Liver (tissue), 3 donors: Measurements from ENCODE around the gene BTLA.

Source experiments
- ATF3 ChIP-seq: IDR thresholded peaks from 2 replicates; pipeline ENCODE4 v1.6.1; 2016; ENCODE audit warnings: antibody characterized with exemption
- CTCF ChIP-seq: fragments of 150-350 bp; IDR thresholded peaks from 2 replicates; pipeline ENCODE4 v1.5.1; 2017; ENCODE audit warnings: improper control_type of control experiment, low read depth, low read length; ENCODE audit not compliant: missing input control
- FOXA1 ChIP-seq: IDR thresholded peaks from 2 replicates; pipeline ENCODE4 v1.6.1; 2016; ENCODE audit warnings: antibody characterized with exemption
- GABPA ChIP-seq, 2 donors: IDR thresholded peaks in 1 of 2; conservative IDR thresholded peaks in 1 of 2; 2 replicates each; pipeline ENCODE4 v1.6.1; 2016; ENCODE audit warnings: antibody characterized with exemption in 2 of 2, mild to moderate bottlenecking in 1 of 2, moderate library complexity in 1 of 2
- JUND ChIP-seq, 2 donors: IDR thresholded peaks; 2 replicates each; pipeline ENCODE4 v1.6.1; 2016; ENCODE audit warnings: antibody characterized with exemption in 2 of 2
- RAD21 ChIP-seq, 2 donors: IDR thresholded peaks; 2 replicates each; pipeline ENCODE4 v1.6.1; 2016; ENCODE audit warnings: antibody characterized with exemption in 2 of 2, mild to moderate bottlenecking in 2 of 2
- REST ChIP-seq: IDR thresholded peaks from 2 replicates; pipeline ENCODE4 v1.6.1; 2016; ENCODE audit warnings: antibody characterized with exemption, mild to moderate bottlenecking
- RXRA ChIP-seq, 2 donors: IDR thresholded peaks; 2 replicates each; pipeline ENCODE4 v1.6.1; 2017 to 2018; ENCODE audit warnings: antibody characterized with exemption in 2 of 2, mild to moderate bottlenecking in 1 of 2
- SP1 ChIP-seq: IDR thresholded peaks from 2 replicates; pipeline ENCODE4 v1.6.1; 2018; ENCODE audit warnings: antibody characterized with exemption, mild to moderate bottlenecking
- TAF1 ChIP-seq: conservative IDR thresholded peaks from 2 replicates; pipeline ENCODE4 v1.6.1; 2016; ENCODE audit warnings: antibody characterized with exemption, mild to moderate bottlenecking
- YY1 ChIP-seq: IDR thresholded peaks from 2 replicates; pipeline ENCODE4 v1.6.1; 2016; ENCODE audit warnings: antibody characterized with exemption, mild to moderate bottlenecking
- TF ChIP-seq, protein P1 (sequence below): IDR thresholded peaks from 2 replicates; pipeline ENCODE4 v1.6.1; 2016; ENCODE audit warnings: antibody characterized with exemption
- TF ChIP-seq, protein P2 (sequence below): IDR thresholded peaks from 2 replicates; pipeline ENCODE4 v1.6.1; 2016; ENCODE audit warnings: antibody characterized with exemption
- donor health status: healthy.
- donor health status: healthy.

GRCh38 chr3:112531358-112531781 is 32.1 kb upstream of the BTLA start:
- TF ChIP-seq CTCF (peak; percentile 37), RAD21 (IDR thresholded peaks at IDR 0.05) (peak; percentile 35 to 59), YY1 (no peak), FOXA1 (no peak), REST (no peak), RXRA (IDR thresholded peaks at IDR 0.05) (no peak), SP1 (no peak), JUND (IDR thresholded peaks at IDR 0.05) (no peak), ATF3 (no peak), TAF1 (no peak), GABPA (IDR thresholded peaks at IDR 0.05 in 1 of 2, conservative IDR thresholded peaks at IDR 0.05 in 1 of 2) (no peak)
- TF ChIP-seq, protein P1, sequence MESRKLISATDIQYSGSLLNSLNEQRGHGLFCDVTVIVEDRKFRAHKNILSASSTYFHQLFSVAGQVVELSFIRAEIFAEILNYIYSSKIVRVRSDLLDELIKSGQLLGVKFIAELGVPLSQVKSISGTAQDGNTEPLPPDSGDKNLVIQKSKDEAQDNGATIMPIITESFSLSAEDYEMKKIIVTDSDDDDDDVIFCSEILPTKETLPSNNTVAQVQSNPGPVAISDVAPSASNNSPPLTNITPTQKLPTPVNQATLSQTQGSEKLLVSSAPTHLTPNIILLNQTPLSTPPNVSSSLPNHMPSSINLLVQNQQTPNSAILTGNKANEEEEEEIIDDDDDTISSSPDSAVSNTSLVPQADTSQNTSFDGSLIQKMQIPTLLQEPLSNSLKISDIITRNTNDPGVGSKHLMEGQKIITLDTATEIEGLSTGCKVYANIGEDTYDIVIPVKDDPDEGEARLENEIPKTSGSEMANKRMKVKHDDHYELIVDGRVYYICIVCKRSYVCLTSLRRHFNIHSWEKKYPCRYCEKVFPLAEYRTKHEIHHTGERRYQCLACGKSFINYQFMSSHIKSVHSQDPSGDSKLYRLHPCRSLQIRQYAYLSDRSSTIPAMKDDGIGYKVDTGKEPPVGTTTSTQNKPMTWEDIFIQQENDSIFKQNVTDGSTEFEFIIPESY = no peak
- TF ChIP-seq, protein P2, sequence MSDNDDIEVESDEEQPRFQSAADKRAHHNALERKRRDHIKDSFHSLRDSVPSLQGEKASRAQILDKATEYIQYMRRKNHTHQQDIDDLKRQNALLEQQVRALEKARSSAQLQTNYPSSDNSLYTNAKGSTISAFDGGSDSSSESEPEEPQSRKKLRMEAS = no peak
